Nucleus accumbens (tissue), 56 donors: ENCODE results near the gene FAM228A.

Experiments used
- DNase-seq, 56 donors: peaks; one replicate each; lab custom pipeline; 2025; lab: John Stamatoyannopoulos, UW

FAM228A gene

GRCh38 chr2:24221343-24222050 is 46.6 kb downstream of the FAM228A start:
- no peak for DNase-seq

GRCh38 chr2:24222946-24223345 is 48.1 kb downstream of the FAM228A start:
- no peak for DNase-seq

- no peak for DNase-seq
Measured at GRCh38 chr2:24225499-24226242, 50.8 kb downstream of the FAM228A start.

GRCh38 chr2:24228470-24228869 is 53.6 kb downstream of the FAM228A start:
- no peak for DNase-seq

GRCh38 chr2:24231461-24231881 is 56.6 kb downstream of the FAM228A start:
- DNase-seq = peak in 44 of 56 donors; percentile 14 to 83 (median 62)

GRCh38 chr2:24233321-24233720 is 58.5 kb downstream of the FAM228A start:
- DNase-seq = no peak

- DNase-seq = no peak
Measured at GRCh38 chr2:24237313-24237712, 62.5 kb downstream of the FAM228A start.

- no peak for DNase-seq
Measured at GRCh38 chr2:24238158-24238557, 63.3 kb downstream of the FAM228A start.

GRCh38 chr2:24239553-24239952 is 64.7 kb downstream of the FAM228A start:
- DNase-seq = no peak
